Activated CD8-positive, alpha-beta memory T cell treated with anti-CD3 and anti-CD28 coated beads, Interleukin-2, amount 10 ng/mL, durations not matched to agents 7 days and 5 days (primary cell): Measurements from ENCODE around the gene SLC39A11. TPM values are rescaled to one million over a fixed set of nuclear protein-coding genes. Genes with fewer than 3 reads are reported as not detected.
"Not testable (repeated sequence)": the region's sequence is repeated elsewhere in the genome, so short reads cannot be mapped to it uniquely, and the experiment has no call there.

Experiments used
- ATAC-seq: fragments of 150-1000 bp; cut with Tn5 transposase; one replicate; pipeline ENCODE4 v1.10.0; 2021; ENCODE audit warnings: moderate library complexity
- CTCF ChIA-PET: fragments of 350-600 bp; sonication (Branson Sonifier 250); formaldehyde crosslinking; loops from one replicate; lab custom pipeline; 2021; ENCODE audit warnings: antibody characterized with exemption; lab: Charles Lee
- DNase-seq: peaks from one replicate; pipeline ENCODE4 v3.0.0-alpha.2; 2020
- H3K27ac Mint-ChIP-seq: one replicate; pipeline ENCODE4 v1.8.0; 2021; ENCODE audit warnings: mild to moderate bottlenecking, mixed read lengths
- H3K27me3 Mint-ChIP-seq: one replicate; pipeline ENCODE4 v1.8.0; 2021; ENCODE audit warnings: mixed read lengths
- H3K36me3 Mint-ChIP-seq: one replicate; pipeline ENCODE4 v1.8.0; 2021; ENCODE audit warnings: mild to moderate bottlenecking, mixed read lengths
- H3K4me1 Mint-ChIP-seq: one replicate; pipeline ENCODE4 v1.8.0; 2021; ENCODE audit warnings: mixed read lengths
- H3K4me3 Mint-ChIP-seq: one replicate; pipeline ENCODE4 v1.8.0; 2021; ENCODE audit warnings: mild to moderate bottlenecking, moderate library complexity, mixed read lengths
- H3K9me3 Mint-ChIP-seq: one replicate; pipeline ENCODE4 v1.8.0; 2022; ENCODE audit warnings: low read depth, mixed read lengths
- total RNA-seq, 2 experiments: library from RNA; stranded (reverse); gene quantifications; one replicate each; pipeline ENCODE4 v1.2.3, GENCODE V29; 2021

SLC39A11 gene, protein sequence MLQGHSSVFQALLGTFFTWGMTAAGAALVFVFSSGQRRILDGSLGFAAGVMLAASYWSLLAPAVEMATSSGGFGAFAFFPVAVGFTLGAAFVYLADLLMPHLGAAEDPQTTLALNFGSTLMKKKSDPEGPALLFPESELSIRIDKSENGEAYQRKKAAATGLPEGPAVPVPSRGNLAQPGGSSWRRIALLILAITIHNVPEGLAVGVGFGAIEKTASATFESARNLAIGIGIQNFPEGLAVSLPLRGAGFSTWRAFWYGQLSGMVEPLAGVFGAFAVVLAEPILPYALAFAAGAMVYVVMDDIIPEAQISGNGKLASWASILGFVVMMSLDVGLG
- total RNA-seq, result 10 to 100 TPM; 16.8 to 25.5 TPM

DNA sequence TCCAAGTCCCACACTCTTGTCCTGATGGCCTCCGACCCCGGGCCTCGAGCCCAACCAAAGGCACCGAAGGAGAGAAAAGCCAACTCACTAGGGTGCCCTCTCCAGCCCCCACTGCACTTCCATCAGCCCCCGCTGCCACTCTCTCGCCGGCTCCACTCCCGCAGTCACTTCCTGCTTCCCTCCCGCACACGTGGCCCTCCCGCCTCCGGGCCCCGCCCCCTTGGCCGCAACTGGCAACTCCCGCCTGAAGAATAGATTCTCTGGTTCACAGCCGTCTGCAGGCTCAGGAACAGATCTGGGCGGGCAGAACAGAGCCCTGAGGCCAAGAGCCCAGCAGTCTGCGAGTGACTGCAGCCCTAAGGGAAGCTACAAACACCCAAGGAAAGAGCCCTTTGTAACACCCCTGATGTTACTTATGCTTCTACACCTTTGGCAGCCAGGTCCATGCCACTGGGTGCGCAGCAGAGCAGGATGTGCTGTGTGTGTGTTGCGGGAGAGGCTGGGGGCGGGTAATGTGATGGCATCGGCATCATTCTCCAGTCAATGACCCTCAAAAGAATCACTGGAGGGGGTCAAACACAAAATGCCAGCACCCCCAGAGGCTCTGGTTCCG lies at the start of gene SLC39A11:
SLC39A11 (minus strand) TSS at position 166 of the 613 bp plus-strand sequence. CDS start 3,924 bp downstream, outside the sequence.
- H3K27me3 Mint-ChIP-seq, result peaks cover 8% of the 10 kb centered on the region
- peaks cover under 1% of the 10 kb centered on the region for H3K36me3 Mint-ChIP-seq
- DNase-seq, result peak; percentile 94
- peak; percentile 99 for ATAC-seq
- peak within 1 kb of the TSS; percentile 92 for H3K4me3 Mint-ChIP-seq
- H3K27ac Mint-ChIP-seq, result peak within 1 kb of the TSS; percentile 91
- CTCF ChIA-PET, result interaction anchor here (0.7 to 2.0 kb wide), 5 partner anchors 18 to 536 kb away, joined by 3 to 6 read pairs (median 5); no protein-coding TSS in a partner anchor
- H3K4me1 Mint-ChIP-seq, result peaks cover 14% of the 10 kb centered on the region
- H3K9me3 Mint-ChIP-seq, result no peaks in the 10 kb centered on the region

DNA sequence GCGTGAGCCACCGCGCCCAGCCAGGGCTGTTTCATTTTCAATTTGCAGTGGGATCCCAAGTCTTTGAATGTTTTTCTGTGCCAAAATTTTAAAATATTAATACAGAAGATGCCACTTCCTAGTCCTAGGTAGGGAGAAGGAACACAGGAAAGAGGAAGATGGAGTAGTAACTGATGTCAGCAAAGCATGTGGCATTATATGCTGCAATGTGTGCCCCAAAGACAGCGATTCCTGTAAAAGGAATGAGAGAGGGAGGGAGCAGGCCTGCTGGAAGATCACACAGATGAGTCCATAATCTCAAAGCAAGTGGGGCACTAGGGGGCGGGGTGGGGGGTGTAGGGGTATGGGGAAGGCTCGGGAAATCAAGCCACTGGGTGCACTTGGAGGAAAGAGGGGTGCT lies 48.9 kb upstream of the SLC39A11 start:
- H3K9me3 Mint-ChIP-seq, result peaks cover 15% of the 10 kb centered on the region
- DNase-seq (no peak), ATAC-seq (no peak)
- H3K36me3 Mint-ChIP-seq, result no peaks in the 10 kb centered on the region
- CTCF ChIA-PET, result no interaction called here
- H3K27ac Mint-ChIP-seq, result no peak overlapping the region
- no peaks in the 10 kb centered on the region for H3K27me3 Mint-ChIP-seq
- H3K4me1 Mint-ChIP-seq, result peaks cover 16% of the 10 kb centered on the region
- no peak overlapping the region for H3K4me3 Mint-ChIP-seq

DNA sequence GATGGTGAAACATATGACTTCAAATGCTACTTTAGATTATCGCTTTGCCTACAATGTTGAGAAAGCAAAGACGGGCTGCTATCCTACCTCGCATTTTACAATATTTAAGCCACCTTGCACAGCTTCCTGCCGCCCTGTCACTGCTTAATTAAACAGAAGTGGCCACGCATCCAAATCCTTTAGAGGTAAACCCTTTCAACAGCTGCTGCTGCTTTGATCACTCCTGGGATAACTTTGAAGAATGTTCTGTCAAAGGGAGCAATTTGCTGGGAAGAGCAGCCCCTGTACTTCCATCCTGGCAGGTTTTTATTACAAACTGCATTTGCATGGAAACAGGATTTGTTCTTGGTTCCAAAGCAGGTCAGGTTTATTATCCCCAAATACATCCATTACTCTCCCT lies 48.1 kb upstream of the SLC39A11 start:
- H3K27me3 Mint-ChIP-seq, result no peaks in the 10 kb centered on the region
- CTCF ChIA-PET, result interaction anchor here (0.6 kb wide), 1 partner anchor 24 kb away, joined by 3 read pairs; no protein-coding TSS in a partner anchor

DNA sequence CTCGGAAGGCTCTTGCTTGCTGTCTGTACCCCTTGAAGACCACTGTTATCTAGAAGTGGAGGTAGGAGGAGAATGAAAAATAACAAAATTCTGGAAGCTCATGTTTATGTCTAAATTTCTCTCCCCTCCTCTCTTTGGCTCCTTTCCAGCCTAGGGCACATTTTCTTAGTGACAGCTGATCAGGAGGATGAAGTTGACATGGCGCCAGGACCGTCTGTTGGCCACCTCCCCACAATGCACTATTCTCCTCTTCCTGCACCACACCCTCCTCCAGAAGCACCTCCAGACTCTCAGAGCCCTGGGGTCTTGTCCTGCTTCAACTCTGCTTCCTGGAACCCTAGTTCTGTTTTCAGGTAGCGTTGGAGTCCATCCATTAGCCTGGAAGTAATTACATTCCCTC lies 46.8 kb upstream of the SLC39A11 start:
- DNase-seq, result no peak
- Mint-ChIP-seq H3K36me3 (no peaks in the 10 kb centered on the region), H3K27ac (no peak overlapping the region), H3K4me3 (no peak overlapping the region), H3K4me1 (peaks cover 16% of the 10 kb centered on the region), H3K27me3 (no peaks in the 10 kb centered on the region), H3K9me3 (peaks cover 7% of the 10 kb centered on the region)
- no peak for ATAC-seq
- CTCF ChIA-PET, result interaction anchor here (0.9 to 1.1 kb wide), 2 partner anchors 17 to 412 kb away, joined by 3 to 5 read pairs; no protein-coding TSS in a partner anchor

More for the DNA sequence above, 48.1 kb upstream of the SLC39A11 start:
- DNase-seq (no peak), ATAC-seq (no peak)
- H3K4me1 Mint-ChIP-seq, result peaks cover 16% of the 10 kb centered on the region
- H3K27ac Mint-ChIP-seq, result no peak overlapping the region
- no peak overlapping the region for H3K4me3 Mint-ChIP-seq
- no peaks in the 10 kb centered on the region for H3K36me3 Mint-ChIP-seq
- peaks cover 10% of the 10 kb centered on the region for H3K9me3 Mint-ChIP-seq

DNA sequence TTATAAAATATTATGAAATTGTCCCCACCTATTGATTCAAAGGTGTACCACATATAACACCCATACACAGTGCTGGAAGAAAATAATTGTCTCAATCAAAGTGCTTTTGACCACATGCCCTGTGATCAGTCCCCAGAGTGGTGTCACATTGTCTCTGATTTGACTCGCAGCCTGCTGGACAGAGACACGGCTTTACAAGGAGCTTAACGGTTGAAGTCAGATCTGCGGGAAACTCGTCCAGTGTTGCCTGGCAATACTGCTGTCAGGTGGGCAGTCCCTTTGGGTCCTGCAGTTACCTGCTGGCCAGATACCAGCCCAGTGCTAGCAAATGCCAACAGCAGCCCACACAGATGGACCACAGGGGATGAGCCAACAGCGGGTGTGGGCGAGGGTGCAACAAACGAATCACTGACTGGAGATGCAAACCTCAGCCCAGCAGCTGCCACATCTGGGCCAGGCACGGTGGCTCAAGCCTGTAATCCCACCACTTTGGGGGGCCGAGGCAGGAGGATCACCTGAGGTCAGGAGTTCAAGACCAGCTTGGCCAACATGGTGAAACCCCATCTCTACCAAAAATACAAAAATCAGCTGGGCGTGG lies 46.2 kb upstream of the SLC39A11 start:
- ATAC-seq, result no peak
- CTCF ChIA-PET, result interaction anchor here (0.6 to 0.9 kb wide), 2 partner anchors 195 to 412 kb away, joined by 3 to 5 read pairs; no protein-coding TSS in a partner anchor

DNA sequence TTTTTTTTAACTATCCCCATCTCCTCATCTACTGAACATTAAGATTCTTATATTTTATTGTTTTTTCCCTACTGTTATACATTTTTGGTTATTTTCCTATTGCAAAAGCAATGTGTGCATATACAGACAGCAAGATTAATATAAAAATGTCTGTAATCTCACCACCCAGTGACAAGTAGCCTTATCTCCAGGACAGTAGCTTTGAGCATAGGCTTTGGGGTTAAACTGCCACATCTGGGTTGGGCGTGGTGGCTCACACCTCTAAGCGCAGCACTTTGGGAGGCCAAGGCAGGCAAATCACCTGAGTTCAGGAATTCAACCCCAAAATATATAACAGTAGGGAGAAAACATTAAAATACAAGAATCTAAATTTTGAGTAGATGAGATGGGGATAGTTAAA lies 44.9 kb upstream of the SLC39A11 start:
- Mint-ChIP-seq H3K27ac (no peak overlapping the region), H3K4me3 (no peak overlapping the region), H3K27me3 (no peaks in the 10 kb centered on the region), H3K9me3 (no peaks in the 10 kb centered on the region), H3K4me1 (peaks cover 2% of the 10 kb centered on the region), H3K36me3 (no peaks in the 10 kb centered on the region)
- no peak for DNase-seq
- CTCF ChIA-PET, result no interaction called here
- no peak for ATAC-seq

More for the DNA sequence above, 46.2 kb upstream of the SLC39A11 start:
- peaks cover 2% of the 10 kb centered on the region for H3K9me3 Mint-ChIP-seq
- no peaks in the 10 kb centered on the region for H3K36me3 Mint-ChIP-seq
- no peak for DNase-seq
- H3K27me3 Mint-ChIP-seq, result no peaks in the 10 kb centered on the region
- no peak overlapping the region for H3K27ac Mint-ChIP-seq
- peaks cover 13% of the 10 kb centered on the region for H3K4me1 Mint-ChIP-seq
- no peak overlapping the region for H3K4me3 Mint-ChIP-seq

DNA sequence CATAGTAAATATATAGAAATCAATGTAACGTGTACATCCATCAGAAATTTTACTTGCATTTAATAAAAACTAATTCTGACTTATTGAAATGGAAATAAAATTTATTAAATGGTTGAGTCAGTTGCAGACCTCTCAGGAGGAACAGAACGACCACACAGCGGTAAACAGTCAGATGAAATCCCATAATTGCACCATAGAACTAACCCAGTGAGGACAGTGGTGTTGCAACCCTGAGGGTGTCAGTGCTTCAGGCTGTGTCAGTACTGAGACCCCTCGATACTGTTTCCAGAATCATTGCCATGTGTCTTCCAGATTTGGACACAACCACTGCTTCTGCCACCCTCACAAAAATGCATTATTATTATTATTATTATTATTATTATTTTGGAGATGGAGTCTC lies 43.3 kb upstream of the SLC39A11 start:
- Mint-ChIP-seq H3K27me3 (no peaks in the 10 kb centered on the region), H3K27ac (no peak overlapping the region), H3K36me3 (no peaks in the 10 kb centered on the region), H3K4me3 (no peak overlapping the region), H3K9me3 (no peaks in the 10 kb centered on the region), H3K4me1 (no peaks in the 10 kb centered on the region)
- CTCF ChIA-PET, result no interaction called here
- no peak for DNase-seq
- no peak for ATAC-seq

DNA sequence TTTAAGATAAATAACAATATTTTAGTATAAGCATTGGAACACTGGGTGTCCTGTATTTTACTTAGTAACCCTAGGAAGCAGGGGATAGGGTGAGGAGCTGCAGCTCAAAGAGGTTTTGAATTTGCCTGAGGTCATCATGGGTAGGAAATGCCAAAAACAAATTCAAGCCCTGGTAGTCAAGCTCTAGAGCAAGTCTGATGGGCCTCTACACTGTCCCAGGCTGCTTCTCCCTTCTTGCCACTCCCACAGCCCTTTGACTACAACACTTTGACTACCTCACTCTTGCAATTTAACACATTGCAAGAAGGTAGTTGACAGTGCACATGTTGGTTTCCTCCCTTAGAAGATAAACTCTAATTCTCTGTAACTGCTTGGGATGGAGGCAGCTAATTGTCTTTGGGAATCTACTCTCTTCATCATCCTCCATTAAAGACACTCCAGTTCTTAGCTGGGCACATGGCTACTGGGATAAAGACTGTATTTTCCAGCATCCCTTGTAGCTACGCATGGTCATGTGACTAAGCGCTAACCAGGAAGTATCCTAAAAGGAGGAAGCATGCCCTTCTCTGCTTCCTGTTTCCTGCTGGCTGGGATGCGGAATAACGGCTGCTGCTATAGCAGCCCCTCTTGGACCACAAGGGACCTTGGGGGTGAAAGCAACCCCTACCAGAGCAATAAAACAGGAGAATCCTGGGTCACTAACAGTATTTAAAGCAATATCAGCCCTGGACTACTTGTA lies 41.6 kb upstream of the SLC39A11 start:
- Mint-ChIP-seq H3K4me1 (no peaks in the 10 kb centered on the region), H3K27me3 (no peaks in the 10 kb centered on the region), H3K36me3 (no peaks in the 10 kb centered on the region), H3K9me3 (no peaks in the 10 kb centered on the region), H3K27ac (no peak overlapping the region), H3K4me3 (no peak overlapping the region)
- CTCF ChIA-PET, result no interaction called here
- DNase-seq, result no peak
- no peak for ATAC-seq

DNA sequence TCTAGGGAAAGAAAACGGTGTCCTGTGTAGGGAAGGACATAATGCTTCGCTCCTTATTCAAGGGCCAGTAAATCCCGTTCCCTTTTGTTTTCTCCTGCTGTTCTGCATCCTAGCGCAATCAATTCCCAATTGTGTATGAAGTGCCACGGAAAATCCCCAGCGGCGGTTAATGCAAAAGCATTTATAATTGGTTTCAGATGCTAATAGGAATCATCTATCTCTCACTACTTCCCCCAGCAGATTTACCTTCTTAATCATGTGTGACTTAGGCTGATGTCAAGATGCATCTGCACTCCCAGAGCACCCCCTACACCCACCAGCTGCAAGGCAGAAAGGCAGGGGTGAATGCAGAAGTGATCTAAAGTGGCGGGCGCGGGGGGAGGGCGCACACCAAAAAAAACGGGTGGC lies 39.6 kb upstream of the SLC39A11 start:
- H3K27ac Mint-ChIP-seq, result no peak overlapping the region
- DNase-seq, result no peak
- H3K36me3 Mint-ChIP-seq, result no peaks in the 10 kb centered on the region
- no peak overlapping the region for H3K4me3 Mint-ChIP-seq
- no peaks in the 10 kb centered on the region for H3K4me1 Mint-ChIP-seq
- H3K27me3 Mint-ChIP-seq, result no peaks in the 10 kb centered on the region
- ATAC-seq, result no peak
- no peaks in the 10 kb centered on the region for H3K9me3 Mint-ChIP-seq
- CTCF ChIA-PET, result no interaction called here

DNA sequence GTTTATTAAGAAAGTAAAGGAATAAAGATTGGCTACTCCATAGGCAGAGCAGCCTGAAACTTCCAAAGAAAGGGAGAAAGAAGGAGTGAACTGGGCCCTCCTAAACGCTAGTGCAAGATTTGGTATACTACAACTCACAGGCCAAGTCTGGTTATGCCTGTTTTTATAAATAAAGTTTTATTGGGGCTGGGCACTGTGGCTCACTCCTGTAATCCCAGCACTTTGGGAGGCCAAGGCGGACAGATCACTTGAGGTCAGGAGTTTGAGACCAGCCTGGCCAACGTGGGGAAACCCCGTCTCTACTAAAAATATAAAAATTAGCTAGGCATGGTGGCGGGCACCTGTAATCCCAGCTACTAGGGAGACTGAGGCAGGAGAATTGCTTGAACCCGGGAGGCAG lies 39.0 kb upstream of the SLC39A11 start:
- not testable (repeated sequence) for H3K4me3 Mint-ChIP-seq, H3K27me3 Mint-ChIP-seq, H3K4me1 Mint-ChIP-seq, H3K36me3 Mint-ChIP-seq, DNase-seq, H3K27ac Mint-ChIP-seq, ATAC-seq, H3K9me3 Mint-ChIP-seq
- CTCF ChIA-PET, result interaction anchor here (1.1 kb wide), 1 partner anchor 25 kb away, joined by 3 read pairs; no protein-coding TSS in a partner anchor

DNA sequence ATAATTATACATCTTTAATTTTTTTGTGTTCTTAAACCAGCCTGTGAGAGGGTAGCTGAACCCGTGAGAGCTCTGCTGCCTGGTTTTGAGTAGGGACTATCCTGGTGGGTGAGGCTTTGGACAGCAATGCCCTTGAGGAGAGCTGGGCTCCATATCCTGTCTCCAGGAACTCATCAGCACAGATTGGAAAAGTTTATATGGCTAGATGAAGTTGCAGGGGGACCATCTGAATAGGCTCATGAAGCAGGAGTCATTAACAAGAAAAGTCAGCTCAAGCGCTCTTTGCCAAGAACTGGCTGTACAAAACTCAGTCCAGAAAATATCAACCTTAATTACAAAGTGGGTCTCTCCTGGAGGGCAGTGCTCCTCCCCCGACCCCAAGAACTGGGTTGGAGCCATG lies 38.5 kb upstream of the SLC39A11 start:
- ATAC-seq, result no peak
- DNase-seq, result no peak
- H3K9me3 Mint-ChIP-seq, result no peaks in the 10 kb centered on the region

DNA sequence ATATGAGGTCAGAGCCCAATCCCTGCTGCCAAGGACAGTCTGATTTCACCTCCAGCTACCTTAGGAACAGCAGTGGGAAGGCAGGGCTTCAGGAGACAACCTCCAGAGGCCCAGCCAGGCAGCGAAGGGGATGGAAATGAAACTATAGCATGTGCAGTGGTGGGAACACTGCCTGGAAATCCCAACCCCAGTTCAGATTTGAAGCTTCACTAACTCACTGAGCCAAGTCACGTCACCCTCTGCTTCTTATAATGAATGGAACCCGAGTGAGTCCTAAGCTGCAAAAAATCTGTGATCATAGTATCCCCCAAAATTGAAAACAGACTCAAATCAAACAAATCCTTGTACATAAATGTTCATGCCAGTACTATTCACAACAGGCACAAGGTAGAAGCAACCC lies 36.0 kb upstream of the SLC39A11 start:
- Mint-ChIP-seq H3K9me3 (no peaks in the 10 kb centered on the region), H3K27ac (no peak overlapping the region), H3K4me3 (no peak overlapping the region), H3K36me3 (no peaks in the 10 kb centered on the region), H3K4me1 (no peaks in the 10 kb centered on the region), H3K27me3 (no peaks in the 10 kb centered on the region)
- ATAC-seq (no peak), DNase-seq (no peak)
- CTCF ChIA-PET, result no interaction called here

More for the DNA sequence above, 38.5 kb upstream of the SLC39A11 start:
- Mint-ChIP-seq H3K27ac (no peak overlapping the region), H3K27me3 (no peaks in the 10 kb centered on the region), H3K4me1 (no peaks in the 10 kb centered on the region), H3K4me3 (no peak overlapping the region), H3K36me3 (no peaks in the 10 kb centered on the region)
- CTCF ChIA-PET, result interaction anchor here (1.1 kb wide), 1 partner anchor 26 kb away, joined by 3 read pairs; no protein-coding TSS in a partner anchor
